Caco-2 (cell line): ENCODE results near the gene FAM200B. TPM values are rescaled to one million over a fixed set of nuclear protein-coding genes. Genes with fewer than 3 reads are reported as not detected.

Source experiments
- BruUV-seq: library from RNA; stranded (reverse); fragments of 400-500 nt; replicated peaks from 2 replicates; lab custom pipeline; 2021; lab: Mats Ljungman, UMichigan
- CTCF ChIA-PET: fragments of 300-600 bp; sonication (Branson Sonifier 250); formaldehyde crosslinking; loops from one replicate; lab custom pipeline; 2022; ENCODE audit warnings: antibody characterized with exemption; lab: Charles Lee
- POLR2A ChIA-PET: fragments of 300-600 bp; sonication (Branson Sonifier 250); formaldehyde crosslinking; loops from one replicate; lab custom pipeline; 2022; ENCODE audit warnings: antibody characterized with exemption; lab: Charles Lee
- DNase-seq, 2 experiments: peaks; one replicate each; pipeline versions ENCODE4 v3.0.0 to v3.0.0-alpha.2; 2020 to 2022
- H3K27me3 ChIP-seq: replicated peaks from 2 replicates; pipeline ENCODE4 v1.6.0; 2011; ENCODE audit warnings: low read length; ENCODE audit not compliant: control insufficient read depth, insufficient read depth
- H3K36me3 ChIP-seq: 2 replicates; pipeline ENCODE4 v1.5.1; 2011; ENCODE audit warnings: low read length; ENCODE audit not compliant: control insufficient read depth, insufficient read depth
- H3K4me1 ChIP-seq: fragments of 250-450 bp; sonication (Bioruptor Pico); 2 replicates; pipeline ENCODE4 v1.5.1; 2020; ENCODE audit warnings: mild to moderate bottlenecking
- H3K4me3 ChIP-seq: 2 replicates; pipeline ENCODE4 v1.5.1; 2011; ENCODE audit warnings: low read depth, mild to moderate bottlenecking, control low read depth, low read length
- H3K9me3 ChIP-seq: fragments of 250-450 bp; sonication (Bioruptor Pico); 2 replicates; pipeline ENCODE4 v1.5.1; 2020; ENCODE audit warnings: mild to moderate bottlenecking, moderate library complexity
- H3K27ac Mint-ChIP-seq: one replicate; pipeline ENCODE4 v1.8.0; 2022; ENCODE audit warnings: mixed read lengths; ENCODE audit not compliant: unreplicated experiment
- H3K27me3 Mint-ChIP-seq: one replicate; pipeline ENCODE4 v1.8.0; 2022; ENCODE audit warnings: mixed read lengths; ENCODE audit not compliant: insufficient read depth, unreplicated experiment
- H3K36me3 Mint-ChIP-seq: one replicate; pipeline ENCODE4 v1.8.0; 2022; ENCODE audit warnings: mild to moderate bottlenecking, mixed read lengths; ENCODE audit not compliant: insufficient read depth, unreplicated experiment
- H3K4me1 Mint-ChIP-seq: one replicate; pipeline ENCODE4 v1.8.0; 2022; ENCODE audit warnings: low read depth, mixed read lengths; ENCODE audit not compliant: unreplicated experiment
- H3K4me3 Mint-ChIP-seq: one replicate; pipeline ENCODE4 v1.8.0; 2022; ENCODE audit warnings: mild to moderate bottlenecking, moderate library complexity, mixed read lengths; ENCODE audit not compliant: unreplicated experiment
- H3K9me3 Mint-ChIP-seq: one replicate; pipeline ENCODE4 v1.8.0; 2022; ENCODE audit warnings: mixed read lengths; ENCODE audit not compliant: unreplicated experiment
- intact Hi-C: fragments of 100-400 bp; cut with micrococcal nuclease; formaldehyde crosslinking; loops from one replicate; pipeline ENCODE4 v1.10.0; 2022; ENCODE audit not compliant: unreplicated experiment
- total RNA-seq: library from RNA; stranded (reverse); gene quantifications from 2 replicates; pipeline ENCODE4 v1.2.3, GENCODE V29; 2022
- TF ChIP-seq, protein P1 (sequence below), 2 experiments: fragments of 200-600 bp in 1 of 2; IDR thresholded peaks; 1 replicate in 1 of 2; 2 replicates in 1 of 2; pipeline versions ENCODE4 v1.5.1 to v1.8.0; 2011 to 2022; ENCODE audit warnings: antibody characterized with exemption in 1 of 2, control low read depth in 1 of 2, inconsistent platforms in 1 of 2, low read depth in 1 of 2, low read length in 1 of 2, mild to moderate bottlenecking in 1 of 2, moderate library complexity in 1 of 2; ENCODE audit not compliant: insufficient read depth in 1 of 2, severe bottlenecking in 1 of 2, unreplicated experiment in 1 of 2

Gene FAM200B
- total RNA-seq, 1 experiment from 2014 or later, result 15.5 TPM

DNA sequence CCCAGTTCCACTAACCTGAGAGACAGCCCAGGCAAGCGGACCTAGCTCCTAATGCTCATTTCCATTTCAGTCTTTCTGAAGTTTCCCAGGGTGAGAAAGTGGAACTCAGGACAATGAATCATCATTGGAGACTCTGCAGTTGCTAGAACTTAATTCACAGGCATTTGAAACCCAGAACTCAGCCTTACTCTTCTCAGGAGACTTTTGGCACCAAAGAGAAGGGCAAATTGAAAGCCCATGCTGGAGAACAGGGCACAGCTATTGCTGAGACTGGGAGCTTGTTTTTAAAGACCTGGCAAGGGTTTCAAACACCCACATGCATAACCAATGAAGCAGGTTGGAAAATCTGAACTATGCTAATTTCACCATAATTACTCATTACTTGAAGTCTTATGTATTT, 57.2 kb downstream of the FAM200B start:
- peaks cover 4% of the 10 kb centered on the region for H3K27me3 Mint-ChIP-seq
- ChIA-PET CTCF (no interaction called here), POLR2A (no interaction called here)

More for the DNA sequence above, 57.2 kb downstream of the FAM200B start:
- no peaks in the 10 kb centered on the region for H3K4me1 Mint-ChIP-seq
- H3K36me3 ChIP-seq, result no peaks in the 10 kb centered on the region
- H3K4me1 ChIP-seq, result no peaks in the 10 kb centered on the region
- peaks cover 16% of the 10 kb centered on the region for H3K9me3 Mint-ChIP-seq
- no peaks in the 10 kb centered on the region for H3K27me3 ChIP-seq
- no peak for DNase-seq
- H3K9me3 ChIP-seq, result no peaks in the 10 kb centered on the region
- no peak overlapping the region for H3K27ac Mint-ChIP-seq
- no peak overlapping the region for H3K4me3 Mint-ChIP-seq
- TF ChIP-seq, protein P1, sequence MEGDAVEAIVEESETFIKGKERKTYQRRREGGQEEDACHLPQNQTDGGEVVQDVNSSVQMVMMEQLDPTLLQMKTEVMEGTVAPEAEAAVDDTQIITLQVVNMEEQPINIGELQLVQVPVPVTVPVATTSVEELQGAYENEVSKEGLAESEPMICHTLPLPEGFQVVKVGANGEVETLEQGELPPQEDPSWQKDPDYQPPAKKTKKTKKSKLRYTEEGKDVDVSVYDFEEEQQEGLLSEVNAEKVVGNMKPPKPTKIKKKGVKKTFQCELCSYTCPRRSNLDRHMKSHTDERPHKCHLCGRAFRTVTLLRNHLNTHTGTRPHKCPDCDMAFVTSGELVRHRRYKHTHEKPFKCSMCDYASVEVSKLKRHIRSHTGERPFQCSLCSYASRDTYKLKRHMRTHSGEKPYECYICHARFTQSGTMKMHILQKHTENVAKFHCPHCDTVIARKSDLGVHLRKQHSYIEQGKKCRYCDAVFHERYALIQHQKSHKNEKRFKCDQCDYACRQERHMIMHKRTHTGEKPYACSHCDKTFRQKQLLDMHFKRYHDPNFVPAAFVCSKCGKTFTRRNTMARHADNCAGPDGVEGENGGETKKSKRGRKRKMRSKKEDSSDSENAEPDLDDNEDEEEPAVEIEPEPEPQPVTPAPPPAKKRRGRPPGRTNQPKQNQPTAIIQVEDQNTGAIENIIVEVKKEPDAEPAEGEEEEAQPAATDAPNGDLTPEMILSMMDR (IDR thresholded peaks at IDR 0.05; ENCODE audit: insufficient read depth in 1 of 2, low read depth in 1 of 2, low read length in 1 of 2, severe bottlenecking in 1 of 2, unreplicated experiment in 1 of 2), result no peak
- no TSS peak for BruUV-seq
- no peak overlapping the region for H3K4me3 ChIP-seq
- no peaks in the 10 kb centered on the region for H3K36me3 Mint-ChIP-seq
- intact Hi-C loops, result no loop called here

Other genes starting within 250 kb of the FAM200B start
- 7.3 and 12.3 TPM in 2 replicates for gene CC2D2A, start 211.9 kb upstream of the FAM200B start, total RNA-seq
- gene FBXL5, start 26.5 kb upstream of the FAM200B start, total RNA-seq, result 29.1 and 32.7 TPM in 2 replicates
- gene BST1, start 21.2 kb downstream of the FAM200B start, total RNA-seq, result 0.41 and 0.72 TPM in 2 replicates
- not detected in 2 replicates for gene CD38, start 96.5 kb downstream of the FAM200B start, total RNA-seq